Testis (tissue), 3 donors: ENCODE results near the gene HOXA13. TPM values are rescaled to one million over a fixed set of nuclear protein-coding genes. Genes with fewer than 3 reads are reported as not detected.
A peak's percentile ranks its signal among the peaks of the same experiment; 100 is the strongest.

Experiments used
- DNase-seq: peaks from one replicate; pipeline ENCODE4 v3.0.0-alpha.2; 2019
- H3K27ac ChIP-seq, 2 donors: fragments of 200-600 bp; sonication (generic); one replicate each; pipeline ENCODE4 v1.5.1; 2019
- H3K27me3 ChIP-seq: fragments of 200-600 bp; sonication (generic); one replicate; pipeline ENCODE4 v1.5.1; 2019
- H3K36me3 ChIP-seq: fragments of 200-600 bp; sonication (generic); one replicate; pipeline ENCODE4 v1.5.1; 2017; ENCODE audit warnings: low read depth; ENCODE audit errors: missing control alignments
- H3K4me1 ChIP-seq: fragments of 200-600 bp; sonication (generic); one replicate; pipeline ENCODE4 v1.5.1; 2019
- H3K4me3 ChIP-seq, 2 donors: fragments of 200-600 bp; sonication (generic); one replicate each; pipeline ENCODE4 v1.5.1; 2017 to 2019
- H3K9me3 ChIP-seq: fragments of 200-600 bp; sonication (generic); one replicate; pipeline ENCODE4 v1.5.1; 2017
- CTCF ChIP-seq, 3 experiments: fragments of 450-650 bp in 2 of 3; fragments of 200-600 bp in 1 of 3; sonication (generic) in 1 of 3; IDR thresholded peaks; one replicate each; pipeline ENCODE4 v1.5.1; 2016 to 2019; ENCODE audit warnings: antibody characterized with exemption in 3 of 3, mild to moderate bottlenecking in 2 of 3, moderate library complexity in 1 of 3
- POLR2A ChIP-seq: fragments of 450-650 bp; IDR thresholded peaks from one replicate; pipeline ENCODE4 v1.6.1; 2017; ENCODE audit warnings: antibody characterized with exemption, mild to moderate bottlenecking, moderate library complexity
- WGBS, 2 donors: methylation state at CpG; one replicate each; pipeline ENCODE4 v1.1.5; 2018; 5-methylcytosine and 5-hydroxymethylcytosine counted together
- intact Hi-C: fragments of 100-400 bp; cut with DNase I; formaldehyde crosslinking; loops from one replicate; pipeline ENCODE4 v1.15.1; 2023; ENCODE audit warnings: low total_unique reads
- microRNA counts, 2 donors: library from miRNA; unstranded; fragments of <30 nt; microRNA quantifications; one replicate each; lab custom pipeline; 2016
- microRNA-seq, 2 donors: library from miRNA; unstranded; fragments of <30 nt; microRNA quantifications; one replicate each; pipeline ENCODE4, GENCODE V29; 2016; ENCODE audit warnings: borderline number of aligned reads in 2 of 2, borderline replicate concordance in 1 of 2
- polyA plus RNA-seq: library from polyadenylated mRNA; stranded (reverse); fragments of 350-450 nt; fragmentation: Illumina TruSeq; extraction: RNeasy Lipid Tissue Mini Kit (QIAGEN cat#74804); gene quantifications from one replicate; pipeline ENCODE4 v1.2.3, GENCODE V29; 2014; ENCODE audit warnings: low read depth, low replicate concordance; ENCODE audit not compliant: insufficient read depth
- small RNA-seq, 2 donors: library from RNA; depleted of rRNA; stranded (forward); fragments of <200 nt; gene quantifications; one replicate each; pipeline ENCODE3, GENCODE V24; 2016
- total RNA-seq, 2 donors: library from RNA; depleted of rRNA; stranded (reverse); fragments of >200 nt; gene quantifications; one replicate each; pipeline ENCODE4 v1.2.3, GENCODE V29; 2016

HOXA13 gene
- total and polyA plus RNA-seq, 3 donors from 2014 or later, result 0.30 TPM; not detected in 2

- TF ChIP-seq POLR2A, result no peak
- no peak for TF ChIP-seq CTCF (IDR thresholded peaks at IDR 0.05)
- no peak overlapping the region for H3K4me3 ChIP-seq
- intact Hi-C loops, result no loop called here
- peaks cover 4% of the 10 kb centered on the region for H3K4me1 ChIP-seq
- H3K36me3 ChIP-seq, result no peaks in the 10 kb centered on the region
- no peaks in the 10 kb centered on the region for H3K27me3 ChIP-seq
- no peak overlapping the region for H3K27ac ChIP-seq
- 49 to 66% methylated on average over 11 of the region's 11 CpGs for WGBS, 2 donors
- no peak for DNase-seq
- H3K9me3 ChIP-seq, result no peaks in the 10 kb centered on the region
These were observed 53.9 kb downstream of the HOXA13 start for GRCh38 chr7:27145914-27146412.

- TF ChIP-seq POLR2A (no peak), CTCF (IDR thresholded peaks at IDR 0.05) (no peak)
- H3K9me3 ChIP-seq, result no peaks in the 10 kb centered on the region
- 30 to 34% methylated on average over 43 to 47 of the region's 47 CpGs for WGBS, 2 donors
- peak overlapping the region in 1 of 2 donors; percentile 10 for H3K4me3 ChIP-seq
- intact Hi-C loops, result no loop called here
- no peaks in the 10 kb centered on the region for H3K36me3 ChIP-seq
- peaks cover 4% of the 10 kb centered on the region for H3K4me1 ChIP-seq
- H3K27ac ChIP-seq, result no peak overlapping the region
- peak; percentile 11 for DNase-seq
- no peaks in the 10 kb centered on the region for H3K27me3 ChIP-seq
These were observed 54.6 kb downstream of the HOXA13 start for GRCh38 chr7:27145165-27145913.

DNA sequence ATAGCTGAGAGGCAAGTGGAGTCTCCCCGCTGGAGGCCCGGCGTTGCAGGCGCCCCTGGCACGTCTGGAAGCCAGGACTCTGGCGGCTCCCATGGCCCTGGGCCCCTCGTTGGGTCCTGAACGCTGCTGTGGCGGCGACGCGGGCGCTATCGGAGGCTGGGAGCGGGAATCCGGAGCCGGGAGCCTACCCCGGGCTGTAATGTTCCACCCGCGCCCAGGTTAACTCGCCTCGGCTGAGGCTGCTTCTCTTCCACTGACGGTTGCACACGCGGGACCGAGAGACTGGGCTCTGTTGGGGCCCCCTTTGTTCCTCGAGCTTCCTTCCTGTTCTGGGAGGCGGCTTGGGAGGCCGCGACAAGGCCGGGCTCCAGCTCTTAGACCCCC is 55.1 kb downstream of the HOXA13 start:
- Histone ChIP-seq H3K4me1 (peaks cover 4% of the 10 kb centered on the region), H3K36me3 (no peaks in the 10 kb centered on the region), H3K9me3 (no peaks in the 10 kb centered on the region), H3K27ac (no peak overlapping the region), H3K27me3 (no peaks in the 10 kb centered on the region), H3K4me3 (peak overlapping the region in 1 of 2 donors; percentile 10)
- 8 to 20% methylated on average over 5 to 22 of the region's 31 CpGs for WGBS, 2 donors
- intact Hi-C loops, result no loop called here
- no peak for TF ChIP-seq CTCF (IDR thresholded peaks at IDR 0.05)
- no peak for TF ChIP-seq POLR2A
- peak; percentile 12 for DNase-seq

MicroRNA genes within 50 kb of the gene (microRNA counts, 767-probe panel; counts per million panel counts)
- microRNA hsa-miR-196b-5p (lab: Ali Mortazavi, UCI), result 0 to 152 counts per million in 2 donors

Small RNAs within 50 kb of the gene (microRNA-seq; reads per million reads assigned to microRNA genes)
- 43.8 to 62.2 reads per million in 2 donors for gene MIR196B

Small RNAs within 50 kb of the gene (small RNA-seq; reads per million reads assigned to genes)
- gene AC004080.5, result 0 reads per million in 2 donors
- gene RF02140, result 0 reads per million in 2 donors
- gene RF02141, result 0 reads per million in 2 donors

Other genes starting within 250 kb of the HOXA13 start
- under 1 TPM; 0.37 to 0.79 TPM for gene HOXA1, start 104.1 kb downstream of the HOXA13 start, total RNA-seq
- gene HOXA1, start 104.1 kb downstream of the HOXA13 start, polyA plus RNA-seq, result 0.16 TPM
- gene HOXA2, start 97.4 kb downstream of the HOXA13 start, total RNA-seq, result under 1 TPM in 1 of 2 donors, not detected in 1; 0.31 TPM
- gene HOXA2, start 97.4 kb downstream of the HOXA13 start, polyA plus RNA-seq, result 0.32 TPM
- gene HOXA4, start 69.3 kb downstream of the HOXA13 start, total RNA-seq, result 1 to 10 TPM; 1.7 to 3.4 TPM
- 3.3 TPM for gene HOXA4, start 69.3 kb downstream of the HOXA13 start, polyA plus RNA-seq
- gene HOXA5, start 56.4 kb downstream of the HOXA13 start, total RNA-seq, result under 1 TPM in 1 of 2 donors, not detected in 1; 0.63 TPM
- 7.6 TPM for gene HOXA5, start 56.4 kb downstream of the HOXA13 start, polyA plus RNA-seq
- not detected for gene HOXA6, start 52.3 kb downstream of the HOXA13 start, total RNA-seq
- 0.37 TPM for gene HOXA6, start 52.3 kb downstream of the HOXA13 start, polyA plus RNA-seq
- 1 to 10 TPM in 1 of 2 donors, under 1 TPM in 1; 0.93 to 2.4 TPM for gene HOXA3, start 47.5 kb downstream of the HOXA13 start, total RNA-seq
- gene HOXA3, start 47.5 kb downstream of the HOXA13 start, polyA plus RNA-seq, result 2.8 TPM
- 1 to 10 TPM; 3.1 to 7.8 TPM for gene HOXA7, start 43.4 kb downstream of the HOXA13 start, total RNA-seq
- gene HOXA7, start 43.4 kb downstream of the HOXA13 start, polyA plus RNA-seq, result 13.1 TPM
- gene HOXA9, start 34.6 kb downstream of the HOXA13 start, total RNA-seq, result under 1 TPM; 0.25 to 0.39 TPM
- gene HOXA9, start 34.6 kb downstream of the HOXA13 start, polyA plus RNA-seq, result 1.0 TPM
- gene HOXA10, start 25.8 kb downstream of the HOXA13 start, total RNA-seq, result 1 to 10 TPM in 1 of 2 donors, under 1 TPM in 1; 0.31 to 1.8 TPM
- 1.6 TPM for gene HOXA10, start 25.8 kb downstream of the HOXA13 start, polyA plus RNA-seq
- gene HOXA11, start 14.9 kb downstream of the HOXA13 start, total RNA-seq, result under 1 TPM in 1 of 2 donors, not detected in 1; 0.25 TPM
- 0.96 TPM for gene HOXA11, start 14.9 kb downstream of the HOXA13 start, polyA plus RNA-seq
- under 1 TPM; 0.25 to 0.63 TPM for gene EVX1, start 42.7 kb upstream of the HOXA13 start, total RNA-seq
- gene EVX1, start 42.7 kb upstream of the HOXA13 start, polyA plus RNA-seq, result 1.4 TPM